HepG2 (cell line): ENCODE results near the gene NOL8. TPM values are rescaled to one million over a fixed set of nuclear protein-coding genes. Genes with fewer than 3 reads are reported as not detected.

Source experiments
- ARNT ChIP-seq: fragments of 450-650 bp; IDR thresholded peaks from 2 replicates; pipeline ENCODE4 v1.6.1; 2017
- ERF ChIP-seq: IDR thresholded peaks from 2 replicates; pipeline ENCODE4 v1.6.1; 2018; ENCODE audit warnings: missing biosample characterization, missing genetic modification reagents
- FOXP1 ChIP-seq, 2 experiments: fragments of 450-650 bp in 1 of 2; IDR thresholded peaks; 2 replicates each; pipeline ENCODE4 v1.6.1; 2017 to 2018; ENCODE audit warnings: antibody characterized with exemption in 1 of 2
- GATA4 ChIP-seq: sonication (generic); IDR thresholded peaks from 2 replicates; pipeline ENCODE4 v1.6.1; 2016; ENCODE audit warnings: antibody characterized with exemption, low read depth, borderline replicate concordance
- GATAD2A ChIP-seq: IDR thresholded peaks from 2 replicates; pipeline ENCODE4 v1.6.1; 2016
- ISL2 ChIP-seq: sonication (generic); formaldehyde crosslinking; IDR thresholded peaks from 2 replicates; pipeline ENCODE4 v1.5.0; 2020; ENCODE audit warnings: missing genetic modification reagents
- MED13 ChIP-seq: sonication (generic); formaldehyde crosslinking; IDR thresholded peaks from 2 replicates; pipeline ENCODE4 v1.5.0; 2020; ENCODE audit warnings: missing genetic modification reagents
- MEF2D ChIP-seq: sonication (generic); formaldehyde crosslinking; IDR thresholded peaks from 2 replicates; pipeline ENCODE4 v1.5.1; 2020; ENCODE audit warnings: mild to moderate bottlenecking, missing genetic modification reagents
- NPAS2 ChIP-seq: sonication (generic); formaldehyde crosslinking; IDR thresholded peaks from 2 replicates; pipeline ENCODE4 v1.8.0; 2022; ENCODE audit warnings: mild to moderate bottlenecking, missing genetic modification reagents, borderline replicate concordance
- RELA ChIP-seq: sonication (generic); formaldehyde crosslinking; IDR thresholded peaks from 2 replicates; pipeline ENCODE4 v1.4.0; 2020; ENCODE audit warnings: missing genetic modification reagents
- RXRA ChIP-seq: sonication (generic); formaldehyde crosslinking; IDR thresholded peaks from 2 replicates; pipeline ENCODE4 v1.5.1; 2020; ENCODE audit warnings: missing genetic modification reagents
- SP1 ChIP-seq, 2 experiments: fragments of 450-650 bp in 1 of 2; sonication (generic) in 1 of 2; formaldehyde crosslinking in 1 of 2; IDR thresholded peaks; 2 replicates each; pipeline versions ENCODE4 v1.4.0 to v1.6.1; 2016 to 2020; ENCODE audit warnings: missing genetic modification reagents in 1 of 2
- XBP1 ChIP-seq: sonication (generic); formaldehyde crosslinking; IDR thresholded peaks from 2 replicates; pipeline ENCODE4 v1.5.0; 2020; ENCODE audit warnings: missing genetic modification reagents
- ZNF274 ChIP-seq: sonication (generic); formaldehyde crosslinking; IDR thresholded peaks from 2 replicates; pipeline ENCODE4 v1.5.1; 2020; ENCODE audit warnings: mild to moderate bottlenecking, missing genetic modification reagents
- ZNF329 ChIP-seq: sonication (generic); formaldehyde crosslinking; IDR thresholded peaks from 2 replicates; pipeline ENCODE4 v1.9.0; 2021; ENCODE audit warnings: low read depth, mild to moderate bottlenecking, missing genetic modification reagents
- ZNF558 ChIP-seq: sonication (generic); formaldehyde crosslinking; IDR thresholded peaks from 2 replicates; pipeline ENCODE4 v1.9.0; 2022; ENCODE audit warnings: mild to moderate bottlenecking, missing genetic modification reagents, borderline replicate concordance
- polyA plus RNA-seq, 8 experiments: library from polyadenylated mRNA; depleted of rRNA in 3 of 8; stranded (reverse) in 7 of 8; unstranded in 1 of 8; fragments of >200 nt; fragmentation: Illumina TruSeq in 4 of 8; extraction: Trizol in 4 of 8; gene quantifications; 2 replicates each; pipeline versions ENCODE4 v1.2.1 to v1.2.3, GENCODE V29; 2011 to 2016; ENCODE audit warnings: low read depth in 4 of 8, missing spikeins in 1 of 8, mixed read lengths in 1 of 8; ENCODE audit not compliant: insufficient read depth in 1 of 8
- total RNA-seq, 5 experiments: library from RNA; depleted of rRNA; stranded (reverse); fragments of >200 nt; fragmentation: Illumina TruSeq; extraction: Trizol; gene quantifications; 2 replicates each; pipeline ENCODE4 v1.2.3, GENCODE V29; 2016; ENCODE audit warnings: low read depth in 1 of 5
- TF ChIP-seq, protein P1 (sequence below): sonication (generic); formaldehyde crosslinking; conservative IDR thresholded peaks from 2 replicates; pipeline ENCODE4 v1.4.0; 2020; ENCODE audit warnings: missing genetic modification reagents
- TF ChIP-seq, protein P2 (sequence below): sonication (generic); formaldehyde crosslinking; IDR thresholded peaks from 2 replicates; pipeline ENCODE4 v1.8.0; 2022; ENCODE audit warnings: mild to moderate bottlenecking, missing genetic modification reagents
- TF ChIP-seq, protein P3 (sequence below): sonication (generic); formaldehyde crosslinking; IDR thresholded peaks from 2 replicates; pipeline ENCODE4 v1.4.0; 2020; ENCODE audit warnings: missing genetic modification reagents, mild to moderate bottlenecking, borderline replicate concordance
- TF ChIP-seq, protein P4 (sequence below): sonication (generic); formaldehyde crosslinking; IDR thresholded peaks from 2 replicates; pipeline ENCODE4 v1.8.1; 2023; ENCODE audit warnings: mild to moderate bottlenecking, moderate library complexity, missing genetic modification reagents
- TF ChIP-seq, protein P5 (sequence below): sonication (generic); formaldehyde crosslinking; IDR thresholded peaks from 2 replicates; pipeline ENCODE4 v1.4.0; 2020; ENCODE audit warnings: missing genetic modification reagents

The NOL8 gene
- total and polyA plus RNA-seq, 2 of the 13 experiments (the other 11 are each of a cell fraction or from before 2014, with no cell fraction given): 12.8 to 36.3 TPM

DNA sequence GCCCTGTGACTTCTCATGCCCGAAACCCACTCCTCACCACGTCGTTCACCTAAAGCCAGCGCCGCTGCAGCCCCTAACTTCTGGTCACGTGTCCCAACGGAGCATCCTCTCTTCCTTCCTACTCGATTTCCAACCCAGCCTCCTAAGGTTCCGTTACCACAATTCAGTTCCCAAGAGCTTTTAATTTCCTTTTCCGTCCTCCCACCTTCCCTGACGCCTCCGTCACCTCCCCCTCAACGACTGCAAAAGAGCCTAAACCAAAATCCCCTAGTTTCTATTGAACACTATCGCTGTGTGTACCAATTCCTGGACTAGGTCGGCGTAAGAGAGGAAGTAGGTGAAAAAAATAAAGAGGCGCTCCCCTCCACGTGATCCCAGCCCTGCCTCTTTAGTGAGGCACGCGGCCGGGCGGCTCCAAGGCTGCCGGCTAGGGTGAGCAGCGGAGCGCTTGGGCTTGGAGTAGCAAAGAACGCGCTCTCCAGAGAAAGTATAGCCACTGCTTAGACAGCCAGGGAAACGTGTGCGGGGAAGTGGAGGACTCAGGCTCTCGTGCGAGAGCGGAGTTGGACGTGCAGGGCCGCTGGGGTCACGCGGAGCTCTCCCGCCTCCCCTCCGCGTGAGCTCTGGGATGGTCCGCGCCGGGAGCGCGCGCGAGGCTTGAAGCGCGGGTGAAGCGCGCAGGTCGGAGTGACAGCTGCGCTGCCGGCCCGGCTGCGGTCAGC, at the start of gene NOL8, which contains the start of gene CENPP (continued):
- TF ChIP-seq RXRA (CRISPR knock-in tag) (peak; percentile 36), ZNF558 (CRISPR knock-in tag) (peak; percentile 70; the same call in 1 of the 2 replicates), ISL2 (CRISPR knock-in tag) (peak; percentile 38; the same call in 1 of the 2 replicates), RELA (CRISPR knock-in tag) (no peak), MEF2D (CRISPR knock-in tag) (peak; percentile 58; the same call in 1 of the 2 replicates), ARNT (no peak), ZNF329 (no peak), NPAS2 (CRISPR knock-in tag) (no peak), ZNF274 (CRISPR knock-in tag) (peak; percentile 81), MED13 (CRISPR knock-in tag) (no peak), SP1 (IDR thresholded peaks at IDR 0.05) (no peak), SP1 (CRISPR knock-in tag; IDR thresholded peaks at IDR 0.05) (peak; percentile 55), GATA4 (no peak), FOXP1 (IDR thresholded peaks at IDR 0.05) (0 out of 2 replicates have a peak, but pooled peaks have one; percentile 14), FOXP1 (CRISPR knock-in tag; IDR thresholded peaks at IDR 0.05) (peak; percentile 35; the same call in 1 of the 2 replicates), ERF (CRISPR knock-in tag) (0 out of 2 replicates have a peak, but pooled peaks have one; percentile 19), GATAD2A (CRISPR knock-in tag) (peak; percentile 59), XBP1 (CRISPR knock-in tag) (no peak)
- TF ChIP-seq, protein P1, sequence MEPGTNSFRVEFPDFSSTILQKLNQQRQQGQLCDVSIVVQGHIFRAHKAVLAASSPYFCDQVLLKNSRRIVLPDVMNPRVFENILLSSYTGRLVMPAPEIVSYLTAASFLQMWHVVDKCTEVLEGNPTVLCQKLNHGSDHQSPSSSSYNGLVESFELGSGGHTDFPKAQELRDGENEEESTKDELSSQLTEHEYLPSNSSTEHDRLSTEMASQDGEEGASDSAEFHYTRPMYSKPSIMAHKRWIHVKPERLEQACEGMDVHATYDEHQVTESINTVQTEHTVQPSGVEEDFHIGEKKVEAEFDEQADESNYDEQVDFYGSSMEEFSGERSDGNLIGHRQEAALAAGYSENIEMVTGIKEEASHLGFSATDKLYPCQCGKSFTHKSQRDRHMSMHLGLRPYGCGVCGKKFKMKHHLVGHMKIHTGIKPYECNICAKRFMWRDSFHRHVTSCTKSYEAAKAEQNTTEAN (CRISPR knock-in tag): 0 out of 2 replicates have a peak, but pooled peaks have one; percentile 40
- TF ChIP-seq, protein P2, sequence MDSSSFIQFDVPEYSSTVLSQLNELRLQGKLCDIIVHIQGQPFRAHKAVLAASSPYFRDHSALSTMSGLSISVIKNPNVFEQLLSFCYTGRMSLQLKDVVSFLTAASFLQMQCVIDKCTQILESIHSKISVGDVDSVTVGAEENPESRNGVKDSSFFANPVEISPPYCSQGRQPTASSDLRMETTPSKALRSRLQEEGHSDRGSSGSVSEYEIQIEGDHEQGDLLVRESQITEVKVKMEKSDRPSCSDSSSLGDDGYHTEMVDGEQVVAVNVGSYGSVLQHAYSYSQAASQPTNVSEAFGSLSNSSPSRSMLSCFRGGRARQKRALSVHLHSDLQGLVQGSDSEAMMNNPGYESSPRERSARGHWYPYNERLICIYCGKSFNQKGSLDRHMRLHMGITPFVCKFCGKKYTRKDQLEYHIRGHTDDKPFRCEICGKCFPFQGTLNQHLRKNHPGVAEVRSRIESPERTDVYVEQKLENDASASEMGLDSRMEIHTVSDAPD: peak; percentile 36; the same call in 1 of the 2 replicates
- TF ChIP-seq, protein P3, sequence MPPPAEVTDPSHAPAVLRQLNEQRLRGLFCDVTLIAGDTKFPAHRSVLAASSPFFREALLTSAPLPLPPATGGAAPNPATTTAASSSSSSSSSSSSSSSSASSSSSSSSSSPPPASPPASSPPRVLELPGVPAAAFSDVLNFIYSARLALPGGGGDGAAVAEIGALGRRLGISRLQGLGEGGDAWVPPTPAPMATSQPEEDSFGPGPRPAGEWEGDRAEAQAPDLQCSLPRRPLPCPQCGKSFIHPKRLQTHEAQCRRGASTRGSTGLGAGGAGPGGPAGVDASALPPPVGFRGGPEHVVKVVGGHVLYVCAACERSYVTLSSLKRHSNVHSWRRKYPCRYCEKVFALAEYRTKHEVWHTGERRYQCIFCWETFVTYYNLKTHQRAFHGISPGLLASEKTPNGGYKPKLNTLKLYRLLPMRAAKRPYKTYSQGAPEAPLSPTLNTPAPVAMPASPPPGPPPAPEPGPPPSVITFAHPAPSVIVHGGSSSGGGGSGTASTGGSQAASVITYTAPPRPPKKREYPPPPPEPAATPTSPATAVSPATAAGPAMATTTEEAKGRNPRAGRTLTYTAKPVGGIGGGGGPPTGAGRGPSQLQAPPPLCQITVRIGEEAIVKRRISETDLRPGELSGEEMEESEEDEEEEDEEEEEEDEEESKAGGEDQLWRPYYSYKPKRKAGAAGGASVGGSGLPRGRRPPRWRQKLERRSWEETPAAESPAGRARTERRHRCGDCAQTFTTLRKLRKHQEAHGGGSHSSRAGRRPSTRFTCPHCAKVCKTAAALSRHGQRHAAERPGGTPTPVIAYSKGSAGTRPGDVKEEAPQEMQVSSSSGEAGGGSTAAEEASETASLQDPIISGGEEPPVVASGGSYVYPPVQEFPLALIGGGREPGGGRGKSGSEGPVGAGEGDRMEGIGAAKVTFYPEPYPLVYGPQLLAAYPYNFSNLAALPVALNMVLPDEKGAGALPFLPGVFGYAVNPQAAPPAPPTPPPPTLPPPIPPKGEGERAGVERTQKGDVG (CRISPR knock-in tag): no peak
- TF ChIP-seq, protein P4, sequence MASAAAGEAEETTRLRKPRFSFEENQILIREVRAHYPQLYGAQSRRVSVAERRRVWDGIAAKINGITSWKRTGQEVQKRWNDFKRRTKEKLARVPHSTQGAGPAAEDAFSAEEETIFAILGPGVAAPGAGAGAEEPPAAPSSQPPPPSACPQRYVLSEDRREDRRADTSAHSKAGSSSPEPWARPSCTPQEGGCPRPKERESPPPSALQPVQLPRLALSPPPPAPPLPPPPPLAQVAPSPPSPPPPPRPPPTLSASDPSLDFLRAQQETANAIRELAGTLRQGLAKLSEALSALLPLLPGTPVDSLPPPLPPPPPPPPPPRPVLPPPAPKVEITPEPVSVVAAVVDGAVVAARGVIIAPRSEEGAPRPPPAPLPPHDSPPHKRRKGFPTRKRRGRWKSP (CRISPR knock-in tag): peak; percentile 39
- TF ChIP-seq, protein P5, sequence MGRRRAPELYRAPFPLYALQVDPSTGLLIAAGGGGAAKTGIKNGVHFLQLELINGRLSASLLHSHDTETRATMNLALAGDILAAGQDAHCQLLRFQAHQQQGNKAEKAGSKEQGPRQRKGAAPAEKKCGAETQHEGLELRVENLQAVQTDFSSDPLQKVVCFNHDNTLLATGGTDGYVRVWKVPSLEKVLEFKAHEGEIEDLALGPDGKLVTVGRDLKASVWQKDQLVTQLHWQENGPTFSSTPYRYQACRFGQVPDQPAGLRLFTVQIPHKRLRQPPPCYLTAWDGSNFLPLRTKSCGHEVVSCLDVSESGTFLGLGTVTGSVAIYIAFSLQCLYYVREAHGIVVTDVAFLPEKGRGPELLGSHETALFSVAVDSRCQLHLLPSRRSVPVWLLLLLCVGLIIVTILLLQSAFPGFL (CRISPR knock-in tag): no peak
